Motor neuron (in vitro differentiated cells): ENCODE results near the gene DPH5. TPM values are rescaled to one million over a fixed set of nuclear protein-coding genes. Genes with fewer than 3 reads are reported as not detected.
"Not testable (repeated sequence)": the region's sequence is repeated elsewhere in the genome, so short reads cannot be mapped to it uniquely, and the experiment has no call there.

Experiments used
- ATAC-seq, 8 experiments: fragments of 200-7000 bp; cut with Tn5 transposase; replicated peaks in 6 of 8; 2 replicates each; pipeline ENCODE4 v1.8.0; 2021; ENCODE audit warnings: mild to moderate bottlenecking in 8 of 8, moderate library complexity in 8 of 8
- H3K27ac ChIP-seq, 2 donors: fragments of 250-450 bp; sonication (Bioruptor Pico); 2 replicates each; pipeline ENCODE4 v1.9.0; 2021; ENCODE audit warnings: antibody characterized with exemption in 2 of 2, mild to moderate bottlenecking in 2 of 2, moderate library complexity in 1 of 2
- H3K4me1 ChIP-seq, 2 donors: fragments of 250-450 bp; sonication (Bioruptor Pico); replicated peaks in 1 of 2; 2 replicates each; pipeline ENCODE4 v1.6.1; 2021; ENCODE audit warnings: antibody characterized with exemption in 2 of 2, mild to moderate bottlenecking in 2 of 2, moderate library complexity in 1 of 2
- H3K4me3 ChIP-seq, 5 donors: fragments of 250-450 bp; sonication (Bioruptor Pico); 2 replicates each; pipeline ENCODE4 v1.9.0; 2021; ENCODE audit warnings: antibody characterized with exemption in 5 of 5, mild to moderate bottlenecking in 5 of 5, moderate library complexity in 4 of 5
- WGBS, 10 experiments: fragments of 450-650 bp; shearing (Covaris generic); methylation state at CpG; one replicate each; pipeline ENCODE4 v1.0.0; 2022; 5-methylcytosine and 5-hydroxymethylcytosine counted together
- in situ Hi-C, 9 experiments: fragments of 400-800 bp; cut with MboI; loops; one replicate each; pipeline ENCODE4 v1.15.0; 2021; ENCODE audit warnings: low sequenced_read_pairs in 9 of 9, low pct_unique_long_range_greater_than_20kb in 2 of 9; ENCODE audit not compliant: unreplicated experiment in 9 of 9
- total RNA-seq, 8 experiments: library from RNA; unstranded; fragments of 300-600 nt; gene quantifications; 2 replicates each; pipeline versions ENCODE4 v1.2.3 to v1.2.4, GENCODE V29; 2022

The DPH5 gene
- total RNA-seq, 8 experiments from 2014 or later = 34.4 to 90.9 (median 60.2) TPM

- peaks cover 12 to 16% of the 10 kb centered on the region in 2 donors for H3K4me1 ChIP-seq
- H3K4me3 ChIP-seq, H3K27ac ChIP-seq, ATAC-seq: not testable (repeated sequence)
- in situ Hi-C loops = loop anchor here in 3 of 9 experiments (25.0 kb wide), 1 partner anchor 341 kb away; no protein-coding TSS in a partner anchor
- 80 to 100% (median 100%) methylated on average over 1 to 3 of the region's 3 CpGs; no CpG with 5 or more reads in 3 of the 10 experiments for WGBS, 10 experiments
Observed at GRCh38 chr1:100946064-100946463, 79.5 kb downstream of the DPH5 start.

GRCh38 chr1:100943533-100943932, 82.1 kb downstream of the DPH5 start:
- Histone ChIP-seq H3K4me1 (no peaks in the 10 kb centered on the region), H3K4me3 (no peak overlapping the region), H3K27ac (no peak overlapping the region)
- ATAC-seq = no peak
- WGBS, 10 experiments = 100% methylated on average over 1 of the region's 1 CpG; no CpG with 5 or more reads in 5 of the 10 experiments
- in situ Hi-C loops = loop anchor here in 3 of 9 experiments (25.0 kb wide), 1 partner anchor 344 kb away; no protein-coding TSS in a partner anchor

GRCh38 chr1:100942304-100943046, 83.1 kb downstream of the DPH5 start:
- Histone ChIP-seq H3K4me1 (no peaks in the 10 kb centered on the region), H3K27ac (no peak overlapping the region), H3K4me3 (no peak overlapping the region)
- in situ Hi-C loops = loop anchor here in 3 of 9 experiments (25.0 kb wide), 1 partner anchor 345 kb away; no protein-coding TSS in a partner anchor
- 17 to 100% (median 84%) methylated on average over 1 to 2 of the region's 2 CpGs for WGBS, 10 experiments
- peak in 1 of 8 experiments; percentile 43 for ATAC-seq

GRCh38 chr1:100941580-100942216, 83.9 kb downstream of the DPH5 start:
- Histone ChIP-seq H3K4me3 (no peak overlapping the region), H3K4me1 (no peaks in the 10 kb centered on the region), H3K27ac (no peak overlapping the region)
- in situ Hi-C loops = loop anchor here in 3 of 9 experiments (25.0 kb wide), 1 partner anchor 346 kb away; no protein-coding TSS in a partner anchor
- 69 to 100% (median 100%) methylated on average over 1 to 9 of the region's 9 CpGs for WGBS, 10 experiments
- ATAC-seq = no peak

GRCh38 chr1:100941098-100941527, 84.5 kb downstream of the DPH5 start:
- H3K4me3 ChIP-seq = no peak overlapping the region
- no peak overlapping the region for H3K27ac ChIP-seq
- no peak for ATAC-seq
- H3K4me1 ChIP-seq = no peaks in the 10 kb centered on the region
- WGBS, 10 experiments = 78 to 100% (median 100%) methylated on average over 1 of the region's 1 CpG; no CpG with 5 or more reads in 4 of the 10 experiments
- in situ Hi-C loops = loop anchor here in 3 of 9 experiments (25.0 kb wide), 1 partner anchor 346 kb away; no protein-coding TSS in a partner anchor

Other genes with a start within 250 kb of the DPH5 start
- 10 to 100 TPM; 18.2 to 53.5 (median 38.7) TPM for gene EXTL2, start 130.9 kb downstream of the DPH5 start, total RNA-seq
- gene SLC30A7, start 129.7 kb downstream of the DPH5 start, total RNA-seq = 10 to 100 TPM; 19.6 to 27.0 (median 21.1) TPM
- 10 to 100 TPM in 4 of 8 experiments, 1 to 10 TPM in 4; 1.6 to 65.4 (median 11.3) TPM for gene S1PR1, start 211.2 kb upstream of the DPH5 start, total RNA-seq